A549 (cell line): ENCODE data around the gene DTNB. TPM values are rescaled to one million over a fixed set of nuclear protein-coding genes. Genes with fewer than 3 reads are reported as not detected.

Experiments
- ATAC-seq, 2 experiments: fragments of 200-7000 bp in 1 of 2; fragments of >200 bp in 1 of 2; cut with Nextera tagmentation in 1 of 2; cut with Tn5 transposase in 1 of 2; 3 replicates each; pipeline versions ENCODE4 v1.8.0 to v1.9.1; 2018 to 2020; ENCODE audit warnings: mild to moderate bottlenecking in 1 of 2, moderate library complexity in 1 of 2
- CTCF ChIA-PET: fragments of 300-600 bp; sonication (Branson Sonifier 250); formaldehyde crosslinking; extraction: SDS; loops from one replicate; lab custom pipeline; 2021; ENCODE audit warnings: antibody characterized with exemption, inconsistent platforms; lab: Yijun Ruan, JAX
- POLR2A ChIA-PET: fragments of 350-600 bp; formaldehyde crosslinking; extraction: SDS; loops from one replicate; lab custom pipeline; 2021; ENCODE audit warnings: antibody characterized with exemption, inconsistent platforms; lab: Yijun Ruan, JAX
- DNase-seq, 2 experiments: peaks; one replicate each; pipeline versions ENCODE4 v3.0.0 to v3.0.0-alpha.2; 2011 to 2016; ENCODE audit warnings: low read depth in 1 of 2, low spot score in 1 of 2
- FAIRE-seq: peaks from 2 replicates; lab custom pipeline; 2011; peaks lifted over from hg19 to GRCh38; lab: Jason Lieb, UNC
- H3K27ac ChIP-seq, 2 experiments: fragments of >200 bp; sonication (Bioruptor Twin); formaldehyde crosslinking; 3 replicates each; pipeline ENCODE4 v1.5.1; 2016 to 2017
- H3K4me1 ChIP-seq: fragments of >200 bp; sonication (Bioruptor Twin); formaldehyde crosslinking; 3 replicates; pipeline ENCODE4 v1.6.1; 2016
- H3K4me2 ChIP-seq: fragments of >200 bp; sonication (Bioruptor Twin); formaldehyde crosslinking; 3 replicates; pipeline ENCODE4 v1.6.1; 2016
- H3K4me3 ChIP-seq: fragments of >200 bp; sonication (Bioruptor Twin); formaldehyde crosslinking; 3 replicates; pipeline ENCODE4 v1.5.1; 2016
- H3K9me3 ChIP-seq: fragments of >200 bp; sonication (Bioruptor Twin); formaldehyde crosslinking; 3 replicates; pipeline ENCODE4 v1.6.1; 2016
- BCL3 ChIP-seq: fragments of >200 bp; sonication (Bioruptor Twin); formaldehyde crosslinking; IDR thresholded peaks from 3 replicates; pipeline ENCODE4 v1.6.1; 2016
- CEBPB ChIP-seq, 2 experiments: fragments of >200 bp in 1 of 2; sonication (Bioruptor Twin) in 1 of 2; formaldehyde crosslinking in 1 of 2; IDR thresholded peaks; 2 replicates each; pipeline ENCODE4 v1.6.1; 2012 to 2016
- CHD4 ChIP-seq: fragments of 200-600 bp; sonication (generic); IDR thresholded peaks from 2 replicates; pipeline ENCODE4 v1.6.1; 2016; ENCODE audit warnings: antibody characterized with exemption, mild to moderate bottlenecking, borderline replicate concordance
- CTCF ChIP-seq: fragments of >200 bp; sonication (Bioruptor Twin); formaldehyde crosslinking; IDR thresholded peaks from 3 replicates; pipeline ENCODE4 v1.5.1; 2016
- EHMT2 ChIP-seq: fragments of 200-600 bp; sonication (generic); IDR thresholded peaks from 2 replicates; pipeline ENCODE4 v1.6.1; 2016; ENCODE audit warnings: antibody characterized with exemption, low read depth, mild to moderate bottlenecking, moderate library complexity
- FOSL2 ChIP-seq, 2 experiments: fragments of 450-650 bp in 1 of 2; fragments of >200 bp in 1 of 2; sonication (Bioruptor Twin) in 1 of 2; formaldehyde crosslinking; IDR thresholded peaks; 2 replicates each; pipeline versions ENCODE4 v1.5.0 to v1.6.1; 2016 to 2020; ENCODE audit warnings: mild to moderate bottlenecking in 1 of 2, moderate library complexity in 1 of 2
- FOXS1 ChIP-seq: fragments of 250-450 bp; sonication (Bioruptor Pico); IDR thresholded peaks from 2 replicates; pipeline ENCODE4 v1.5.0; 2020; ENCODE audit warnings: mild to moderate bottlenecking, moderate library complexity
- HDAC2 ChIP-seq: fragments of 200-600 bp; sonication (generic); IDR thresholded peaks from 2 replicates; pipeline ENCODE4 v1.6.1; 2016
- HEYL ChIP-seq: fragments of 250-450 bp; sonication (Bioruptor Pico); IDR thresholded peaks from 2 replicates; pipeline ENCODE4 v1.8.0; 2021; ENCODE audit warnings: mild to moderate bottlenecking, moderate library complexity
- HMGXB4 ChIP-seq: fragments of 250-450 bp; sonication (Bioruptor Pico); IDR thresholded peaks from 2 replicates; pipeline ENCODE4 v1.5.0; 2021; ENCODE audit warnings: mild to moderate bottlenecking, moderate library complexity, borderline replicate concordance
- JUN ChIP-seq, 2 experiments: fragments of >200 bp; sonication (Bioruptor Twin); formaldehyde crosslinking; IDR thresholded peaks; 2 replicates in 1 of 2; 3 replicates in 1 of 2; pipeline ENCODE4 v1.6.1; 2016 to 2017
- KDM1A ChIP-seq: fragments of 200-600 bp; sonication (generic); IDR thresholded peaks from 2 replicates; pipeline ENCODE4 v1.6.1; 2016; ENCODE audit warnings: low read depth, mild to moderate bottlenecking
- NPAS2 ChIP-seq: fragments of 250-450 bp; sonication (Bioruptor Pico); IDR thresholded peaks from 2 replicates; pipeline ENCODE4 v1.8.0; 2022; ENCODE audit warnings: mild to moderate bottlenecking, moderate library complexity, borderline replicate concordance
- NR3C1 ChIP-seq: fragments of >200 bp; sonication (Bioruptor Twin); formaldehyde crosslinking; IDR thresholded peaks from 3 replicates; pipeline ENCODE4 v1.6.1; 2017
- PBX3 ChIP-seq: IDR thresholded peaks from 2 replicates; pipeline ENCODE4 v1.6.1; 2012
- POLR2A ChIP-seq: IDR thresholded peaks from 2 replicates; pipeline ENCODE4 v1.6.1; 2012; ENCODE audit warnings: mild to moderate bottlenecking, low read length
- RFX5 ChIP-seq: fragments of 450-650 bp; IDR thresholded peaks from 2 replicates; pipeline ENCODE4 v1.7.1; 2014; ENCODE audit warnings: antibody characterized with exemption, mild to moderate bottlenecking, moderate library complexity
- RNF2 ChIP-seq: fragments of 200-600 bp; sonication (generic); IDR thresholded peaks from 2 replicates; pipeline ENCODE4 v1.6.1; 2016; ENCODE audit warnings: low read depth, mild to moderate bottlenecking, antibody characterized with exemption, moderate library complexity, borderline replicate concordance
- WGBS: methylation state at CpG from one replicate; pipeline ENCODE4 v1.1.6; 2017; ENCODE audit errors: missing lambda C conversion rate; 5-methylcytosine and 5-hydroxymethylcytosine counted together
- polyA plus RNA-seq, 4 experiments: library from polyadenylated mRNA; depleted of rRNA in 3 of 4; stranded (reverse); fragments of >200 nt; fragmentation: RNase III in 1 of 4; extraction: RNeasy Plus Mini Kit Qiagen cat#74134 plus additional on column Dnase treatment in 1 of 4; gene quantifications; 2 replicates in 3 of 4; 3 replicates in 1 of 4; pipeline ENCODE4 v1.2.3, GENCODE V29; 2011 to 2017

Gene DTNB
- polyA plus RNA-seq, 2 of the 4 experiments (the other 2 are of a cell fraction), result 11.2 to 32.6 TPM

GRCh38 chr2:25341753-25342371, 331.5 kb downstream of the DTNB start, which contains the start of gene DNMT3A:
Gene DNMT3A (minus strand): TSS chr2:25341925. CDS start chr2:25313984, 27,941 bp downstream.
- ATAC-seq (peak; percentile 7 to 59; a peak in 5 of 6 replicates), DNase-seq (peak in 1 of 2 experiments; percentile 59), FAIRE-seq (no peak)
- TF ChIP-seq HDAC2 (no peak), POLR2A (peak; percentile 36; the same call in 1 of the 2 replicates), NR3C1 (no peak), FOXS1 (no peak), RFX5 (no peak), CEBPB (IDR thresholded peaks at IDR 0.05) (no peak), CHD4 (no peak), JUN (IDR thresholded peaks at IDR 0.05) (peak in 1 of 2 experiments; percentile 29; a peak in 1 of 5 replicates), RNF2 (no peak)
- peak within 1 kb of the TSS; percentile 70 for H3K4me3 ChIP-seq
- CTCF ChIA-PET, result interaction anchor here (0.7 to 4.6 kb wide), 12 partner anchors 7 to 358 kb away, joined by 3 to 49 read pairs (median 6); no protein-coding TSS in a partner anchor
- H3K4me1 ChIP-seq, result peaks cover 9% of the 10 kb centered on the region
- peak within 1 kb of the TSS; percentile 90 for H3K4me2 ChIP-seq
- peak within 1 kb of the TSS; percentile 90 to 99 for H3K27ac ChIP-seq
- POLR2A ChIA-PET, result interaction anchor here (0.9 kb wide), 1 partner anchor 20 kb away, joined by 3 read pairs; no protein-coding TSS in a partner anchor
- no CpG with 5 or more reads among the region's 100 CpGs for WGBS
- no peaks in the 10 kb centered on the region for H3K9me3 ChIP-seq

- peak overlapping the region; percentile 70 for H3K4me3 ChIP-seq
- peak in 1 of 2 experiments; percentile 11; a peak in 2 of 6 replicates for ATAC-seq
- H3K9me3 ChIP-seq, result no peaks in the 10 kb centered on the region
- CTCF ChIA-PET, result interaction anchor here (1.0 to 2.0 kb wide), 3 partner anchors 13 to 324 kb away, joined by 3 to 4 read pairs (median 3); no protein-coding TSS in a partner anchor
- peak overlapping the region; percentile 90 for H3K4me2 ChIP-seq
- POLR2A ChIA-PET, result no interaction called here
- H3K4me1 ChIP-seq, result peaks cover 9% of the 10 kb centered on the region
- no peak for FAIRE-seq
- TF ChIP-seq FOXS1 (no peak), NR3C1 (no peak), NPAS2 (CRISPR knock-in tag) (no peak), PBX3 (no peak), KDM1A (no peak), HDAC2 (no peak), EHMT2 (no peak), CTCF (peak; percentile 11; the same call in 1 of the 3 replicates), HMGXB4 (CRISPR knock-in tag) (no peak), FOSL2 (IDR thresholded peaks at IDR 0.05) (no peak), FOSL2 (CRISPR knock-in tag; IDR thresholded peaks at IDR 0.05) (no peak), HEYL (CRISPR knock-in tag) (no peak), BCL3 (peak; percentile 53; the same call in 2 of the 3 replicates), JUN (IDR thresholded peaks at IDR 0.05) (peak; percentile 4 to 66; a peak in 1 of 5 replicates)
- peak overlapping the region; percentile 90 to 99 for H3K27ac ChIP-seq
- no peak for DNase-seq
- no CpG with 5 or more reads among the region's 104 CpGs for WGBS
Observed at GRCh38 chr2:25341011-25341727, 332.2 kb downstream of the DTNB start.
